IPS-20b (cell line): ENCODE measurements around the gene RFPL2.

Experiments used
- H3K27ac ChIP-seq: one replicate; pipeline ENCODE4 v1.5.1; 2013; ENCODE audit warnings: low read length
- H3K27me3 ChIP-seq: 2 replicates; pipeline ENCODE4 v1.6.1; 2013; ENCODE audit warnings: mild to moderate bottlenecking, low read length, inconsistent platforms; ENCODE audit not compliant: insufficient read depth
- H3K36me3 ChIP-seq: 2 replicates; pipeline ENCODE4 v1.6.1; 2013; ENCODE audit warnings: low read depth, mild to moderate bottlenecking, inconsistent platforms, low read length, moderate library complexity; ENCODE audit not compliant: insufficient read depth
- H3K4me1 ChIP-seq: 2 replicates; pipeline ENCODE4 v1.6.1; 2013; ENCODE audit warnings: mild to moderate bottlenecking, control low read depth, inconsistent platforms, low read length, moderate library complexity; ENCODE audit not compliant: insufficient read depth
- H3K4me3 ChIP-seq: 2 replicates; pipeline ENCODE4 v1.5.1; 2013; ENCODE audit warnings: mild to moderate bottlenecking, low read length, inconsistent platforms
- H3K9ac ChIP-seq: 2 replicates; pipeline ENCODE4 v1.6.1; 2013; ENCODE audit warnings: low read depth, mild to moderate bottlenecking, inconsistent platforms, low read length, moderate library complexity
- H3K9me3 ChIP-seq: 2 replicates; pipeline ENCODE4 v1.6.1; 2013; ENCODE audit warnings: mild to moderate bottlenecking, low read depth, low read length, inconsistent platforms; ENCODE audit not compliant: insufficient read depth

RFPL2 gene

DNA sequence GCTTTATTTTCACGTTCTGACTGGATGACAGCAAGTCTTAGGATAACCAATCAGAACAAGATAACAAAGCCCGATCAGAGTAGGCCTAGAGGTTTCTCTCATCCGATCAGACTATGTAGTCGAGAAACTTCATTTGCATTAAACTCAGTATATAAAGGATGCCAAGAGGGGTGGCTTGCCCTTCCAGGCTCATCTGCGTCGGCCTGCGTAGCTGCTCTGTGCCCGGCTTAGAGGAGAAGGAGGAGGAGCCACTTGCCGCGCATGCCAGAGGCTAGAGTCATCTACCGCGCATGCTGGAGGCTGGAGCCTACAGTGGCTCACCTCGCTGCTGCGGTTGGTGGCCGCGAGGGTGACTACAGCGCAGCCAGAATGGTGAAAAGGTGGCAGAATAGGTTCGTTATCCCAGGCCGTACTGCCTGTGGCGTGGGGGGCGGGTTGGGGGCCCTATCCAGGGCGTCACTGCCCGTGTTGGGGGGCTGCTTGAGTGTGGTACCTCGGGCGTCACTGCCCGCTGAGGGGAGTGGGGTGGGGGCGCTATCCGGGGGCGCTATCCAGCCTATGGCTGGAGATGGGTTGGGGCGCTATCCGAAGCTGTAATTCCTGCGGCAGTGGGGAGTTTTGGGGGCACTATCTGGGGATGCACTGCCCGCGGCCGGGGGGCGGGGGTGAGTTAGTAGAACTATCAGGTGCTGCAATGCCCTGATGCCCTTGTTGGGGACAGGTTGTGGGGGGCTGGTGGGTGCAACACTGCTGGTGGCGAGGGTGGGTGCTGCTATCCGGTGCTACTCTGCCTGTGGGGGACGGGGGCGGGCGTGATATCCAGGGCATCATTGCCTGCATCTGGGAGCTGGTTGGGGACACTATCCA, at the start of gene RFPL2:
TSS of gene RFPL2 (minus strand) at position 218 of the 867 bp plus-strand sequence. CDS start 2,622 bp downstream, outside the sequence.
- H3K36me3 ChIP-seq, result no peaks in the 10 kb centered on the region
- peaks cover 4% of the 10 kb centered on the region; the same call in 1 of the 2 replicates for H3K4me1 ChIP-seq
- H3K9ac ChIP-seq, result no peak within 1 kb of the TSS; the same call in 1 of the 2 replicates
- H3K9me3 ChIP-seq, result no peaks in the 10 kb centered on the region
- H3K27ac ChIP-seq, result no peak within 1 kb of the TSS
- peaks cover 56% of the 10 kb centered on the region for H3K27me3 ChIP-seq
- peak within 1 kb of the TSS; percentile 73 for H3K4me3 ChIP-seq

DNA sequence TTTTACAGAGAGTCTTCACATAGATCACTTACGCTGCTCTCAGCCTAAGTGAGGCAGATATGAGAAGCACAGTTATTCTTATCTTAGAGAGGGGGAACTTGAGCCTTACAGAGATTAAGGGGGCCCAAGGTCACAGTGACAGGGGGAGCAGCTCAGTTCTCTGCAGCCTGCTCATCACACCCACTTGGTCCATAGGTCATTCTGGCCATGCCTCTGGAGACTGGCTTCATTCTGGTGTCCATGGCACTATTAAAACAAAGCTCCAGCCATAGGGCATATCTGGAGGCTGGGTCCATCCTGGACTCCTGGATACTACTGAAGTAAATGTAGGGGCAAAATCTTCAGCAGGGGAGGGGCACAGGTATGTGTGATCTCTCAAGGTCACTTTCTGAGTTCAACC, 44.4 kb upstream of the RFPL2 start:
- Histone ChIP-seq H3K27me3 (0 out of 2 replicates have a peak, but pooled peaks cover 5% of the 10 kb centered on the region), H3K9ac (no peak overlapping the region), H3K4me3 (no peak overlapping the region), H3K4me1 (no peaks in the 10 kb centered on the region), H3K9me3 (no peaks in the 10 kb centered on the region), H3K36me3 (no peaks in the 10 kb centered on the region), H3K27ac (no peak overlapping the region)

DNA sequence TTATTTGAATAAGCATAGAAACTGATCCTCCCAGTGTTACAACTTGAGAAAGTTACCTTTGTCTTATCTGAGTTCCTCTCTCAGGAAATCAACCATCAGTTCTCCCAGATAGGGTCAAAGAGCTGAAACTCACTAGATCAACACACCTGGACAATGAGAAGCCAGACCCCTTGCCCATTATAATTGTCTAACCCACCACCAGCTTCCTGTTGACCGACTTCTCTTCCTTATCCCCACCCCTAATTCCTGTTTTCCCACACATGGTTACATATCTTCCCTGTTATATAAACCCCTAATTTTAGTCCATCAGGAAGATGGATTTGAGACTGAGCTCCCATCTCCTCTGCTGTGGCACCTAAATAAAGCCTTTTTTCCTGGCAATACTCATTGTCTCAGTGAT, 43.4 kb upstream of the RFPL2 start:
- no peaks in the 10 kb centered on the region for H3K9me3 ChIP-seq
- H3K36me3 ChIP-seq, result no peaks in the 10 kb centered on the region
- H3K27me3 ChIP-seq, result 0 out of 2 replicates have a peak, but pooled peaks cover 5% of the 10 kb centered on the region
- H3K9ac ChIP-seq, result no peak overlapping the region
- no peak overlapping the region for H3K27ac ChIP-seq
- no peaks in the 10 kb centered on the region for H3K4me1 ChIP-seq
- H3K4me3 ChIP-seq, result no peak overlapping the region

- no peaks in the 10 kb centered on the region for H3K9me3 ChIP-seq
- no peaks in the 10 kb centered on the region for H3K36me3 ChIP-seq
- no peak overlapping the region for H3K9ac ChIP-seq
- H3K27me3 ChIP-seq, result 0 out of 2 replicates have a peak, but pooled peaks cover 5% of the 10 kb centered on the region
- no peak overlapping the region for H3K4me3 ChIP-seq
- no peaks in the 10 kb centered on the region for H3K4me1 ChIP-seq
- no peak overlapping the region for H3K27ac ChIP-seq
These were observed 41.3 kb upstream of the RFPL2 start for GRCh38 chr22:32246166-32246565.

DNA sequence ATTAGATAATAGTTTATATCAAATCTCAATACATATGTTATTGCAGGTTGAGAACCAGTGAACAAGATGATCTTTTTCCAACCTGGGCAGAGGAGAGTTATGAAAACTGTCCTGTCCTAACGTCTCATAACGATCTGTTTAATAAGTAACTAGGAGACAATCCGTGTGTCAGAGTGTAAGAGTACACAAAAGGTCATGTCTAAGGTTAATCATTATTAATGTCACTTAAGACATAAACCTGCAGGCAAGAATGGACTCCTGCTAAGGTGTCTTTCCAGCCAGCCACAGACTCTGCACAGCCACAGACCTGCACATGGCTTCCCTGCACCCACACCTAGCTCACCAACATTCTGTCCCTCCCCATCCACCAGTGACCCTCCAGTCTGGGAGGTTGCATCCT, 40.2 kb upstream of the RFPL2 start:
- no peak overlapping the region for H3K4me3 ChIP-seq
- no peaks in the 10 kb centered on the region for H3K4me1 ChIP-seq
- no peaks in the 10 kb centered on the region for H3K36me3 ChIP-seq
- no peak overlapping the region for H3K9ac ChIP-seq
- H3K9me3 ChIP-seq, result no peaks in the 10 kb centered on the region
- 0 out of 2 replicates have a peak, but pooled peaks cover 5% of the 10 kb centered on the region for H3K27me3 ChIP-seq
- H3K27ac ChIP-seq, result no peak overlapping the region

- H3K27ac ChIP-seq, result no peak overlapping the region
- H3K36me3 ChIP-seq, result no peaks in the 10 kb centered on the region
- H3K27me3 ChIP-seq, result 0 out of 2 replicates have a peak, but pooled peaks cover 5% of the 10 kb centered on the region
- no peak overlapping the region for H3K4me3 ChIP-seq
- no peak overlapping the region for H3K9ac ChIP-seq
- H3K4me1 ChIP-seq, result no peaks in the 10 kb centered on the region
- no peaks in the 10 kb centered on the region for H3K9me3 ChIP-seq
These were observed 39.7 kb upstream of the RFPL2 start for GRCh38 chr22:32244547-32244946.

- H3K4me1 ChIP-seq, result no peaks in the 10 kb centered on the region
- H3K9ac ChIP-seq, result no peak overlapping the region
- no peaks in the 10 kb centered on the region for H3K9me3 ChIP-seq
- no peak overlapping the region for H3K4me3 ChIP-seq
- H3K36me3 ChIP-seq, result no peaks in the 10 kb centered on the region
- no peaks in the 10 kb centered on the region; the same call in 1 of the 2 replicates for H3K27me3 ChIP-seq
- H3K27ac ChIP-seq, result no peak overlapping the region
These were observed 35.6 kb upstream of the RFPL2 start for GRCh38 chr22:32240461-32240860.

DNA sequence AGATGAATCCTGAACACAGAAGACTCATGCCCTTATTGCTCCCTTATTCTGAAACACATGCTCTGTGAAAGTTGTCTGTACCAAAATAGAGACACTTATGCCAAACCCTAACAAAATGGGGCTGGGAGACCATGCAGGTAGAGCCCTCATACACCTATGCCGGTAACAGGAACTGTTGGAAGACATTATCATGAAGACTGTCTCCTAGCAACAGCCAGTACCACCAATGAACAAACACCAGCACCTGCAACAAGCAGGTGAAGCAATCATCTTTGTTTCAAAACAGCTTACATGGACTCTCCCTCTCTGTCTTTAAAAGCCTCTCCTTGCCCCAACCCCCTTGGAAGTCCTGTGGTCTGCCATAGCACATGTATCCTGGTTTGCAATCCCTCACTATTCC, 33.0 kb upstream of the RFPL2 start:
- Histone ChIP-seq H3K9ac (no peak overlapping the region), H3K27ac (no peak overlapping the region), H3K36me3 (no peaks in the 10 kb centered on the region), H3K27me3 (no peaks in the 10 kb centered on the region; the same call in 1 of the 2 replicates), H3K9me3 (no peaks in the 10 kb centered on the region), H3K4me1 (no peaks in the 10 kb centered on the region), H3K4me3 (no peak overlapping the region)

- Histone ChIP-seq H3K27me3 (no peaks in the 10 kb centered on the region; the same call in 1 of the 2 replicates), H3K9ac (no peak overlapping the region), H3K4me3 (no peak overlapping the region), H3K4me1 (no peaks in the 10 kb centered on the region), H3K9me3 (no peaks in the 10 kb centered on the region), H3K36me3 (no peaks in the 10 kb centered on the region), H3K27ac (no peak overlapping the region)
These were observed 32.1 kb upstream of the RFPL2 start for GRCh38 chr22:32236970-32237369.

DNA sequence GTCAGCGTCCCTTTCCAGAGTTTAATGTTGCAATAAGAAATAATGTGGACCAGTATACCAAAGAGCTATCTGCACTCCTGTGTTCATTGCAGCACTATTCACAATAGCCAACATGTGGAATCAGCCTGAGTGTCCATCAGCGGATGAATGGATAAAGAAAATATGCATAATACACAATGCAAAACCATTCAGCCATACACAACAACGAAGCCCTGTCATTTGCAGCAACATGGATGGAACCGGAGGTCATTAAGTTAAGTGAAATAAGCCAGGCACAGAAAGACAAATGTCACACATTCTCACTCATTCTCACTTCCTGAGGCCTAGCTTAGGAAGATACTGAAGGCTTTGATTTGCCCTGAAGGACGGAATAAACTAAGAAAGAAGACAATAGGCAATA, 28.2 kb upstream of the RFPL2 start:
- H3K27me3 ChIP-seq, result no peaks in the 10 kb centered on the region; the same call in 1 of the 2 replicates
- H3K27ac ChIP-seq, result no peak overlapping the region
- no peaks in the 10 kb centered on the region for H3K4me1 ChIP-seq
- no peaks in the 10 kb centered on the region for H3K9me3 ChIP-seq
- H3K9ac ChIP-seq, result no peak overlapping the region
- no peak overlapping the region for H3K4me3 ChIP-seq
- no peaks in the 10 kb centered on the region for H3K36me3 ChIP-seq

DNA sequence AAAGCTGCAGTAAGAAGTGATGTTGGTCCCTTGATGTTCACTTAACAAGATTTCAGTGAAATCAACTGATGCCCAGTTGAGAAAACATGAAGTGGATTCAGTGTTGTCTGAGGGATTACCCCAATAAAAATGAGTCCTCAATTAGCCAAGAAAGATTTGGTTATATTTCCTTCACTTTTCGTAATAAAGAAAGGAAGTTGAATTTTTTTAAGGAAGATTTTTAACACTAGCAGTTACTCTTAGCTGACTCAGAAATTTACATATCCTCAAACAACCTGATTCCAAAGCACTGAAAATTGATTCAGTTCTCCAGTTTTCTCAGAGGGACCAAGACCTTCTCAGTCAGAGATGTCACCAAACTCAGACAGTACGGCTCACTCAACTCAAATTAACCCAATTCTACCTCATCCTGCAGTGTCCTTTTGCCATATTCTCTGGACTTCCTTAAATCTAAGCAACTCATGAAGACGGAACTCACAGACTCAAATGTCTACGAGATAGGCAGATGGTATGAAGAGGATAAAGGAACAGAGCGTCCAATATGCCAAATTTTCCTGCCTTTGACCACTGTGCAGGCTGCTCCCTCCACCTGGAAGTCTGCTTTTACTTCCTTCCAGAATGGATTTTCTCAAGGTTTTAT, 27.4 kb upstream of the RFPL2 start:
- H3K9me3 ChIP-seq, result no peaks in the 10 kb centered on the region
- H3K27ac ChIP-seq, result no peak overlapping the region
- no peak overlapping the region for H3K4me3 ChIP-seq
- H3K9ac ChIP-seq, result no peak overlapping the region
- H3K27me3 ChIP-seq, result no peaks in the 10 kb centered on the region; the same call in 1 of the 2 replicates
- no peaks in the 10 kb centered on the region for H3K4me1 ChIP-seq
- H3K36me3 ChIP-seq, result no peaks in the 10 kb centered on the region
